Measurements from ENCODE around the gene HOMER1.

The HOMER1 gene

DNA sequence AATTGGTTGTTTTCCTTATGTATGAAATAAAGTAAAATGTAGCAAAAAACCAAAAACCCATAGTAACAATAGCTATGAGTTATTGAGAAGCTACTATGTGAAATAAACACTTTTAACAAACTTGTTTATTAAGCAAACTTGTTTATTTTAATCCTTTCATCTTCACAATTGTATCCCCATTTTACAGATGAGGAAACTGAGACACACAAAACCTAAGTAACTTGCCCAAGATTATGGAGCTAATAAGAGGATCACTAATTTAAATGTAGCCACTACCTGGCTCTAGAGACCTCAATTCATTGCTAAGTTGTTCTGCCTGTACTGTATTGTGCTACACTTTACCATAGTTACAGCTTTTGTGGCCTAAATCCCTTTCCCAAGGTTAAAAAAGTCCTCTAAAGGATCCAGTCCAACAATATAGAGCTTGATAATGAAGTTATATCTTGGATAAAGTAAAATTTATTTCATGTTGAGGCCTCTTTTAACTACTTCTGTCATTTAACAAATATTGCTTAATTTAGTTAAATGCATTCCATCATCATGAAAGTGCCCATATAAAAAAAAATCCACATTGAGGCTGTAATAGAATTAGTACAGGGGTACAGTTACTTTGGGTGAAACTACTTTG, 22.1 kb downstream of the HOMER1 start:
- no peak for TF ChIP-seq CTCF (IDR thresholded peaks at IDR 0.05; ENCODE audit: borderline replicate concordance, control extremely low read depth, extremely low read depth, insufficient read depth, missing control alignments)
- in situ Hi-C loops (cut with MboI; ENCODE audit: low sequenced_read_pairs, unreplicated experiment), result no loop called here

GRCh38 chr5:79490323-79490936, 23.5 kb downstream of the HOMER1 start:
- TF ChIP-seq CTCF (IDR thresholded peaks at IDR 0.05; ENCODE audit: borderline replicate concordance, control extremely low read depth, extremely low read depth, insufficient read depth, missing control alignments), result no peak
- no peak for DNase-seq (ENCODE audit: low spot score)
- in situ Hi-C loops (cut with MboI; ENCODE audit: low sequenced_read_pairs, unreplicated experiment), result no loop called here

More for the DNA sequence above, 22.1 kb downstream of the HOMER1 start:
- no peak for DNase-seq (ENCODE audit: low spot score)

DNA sequence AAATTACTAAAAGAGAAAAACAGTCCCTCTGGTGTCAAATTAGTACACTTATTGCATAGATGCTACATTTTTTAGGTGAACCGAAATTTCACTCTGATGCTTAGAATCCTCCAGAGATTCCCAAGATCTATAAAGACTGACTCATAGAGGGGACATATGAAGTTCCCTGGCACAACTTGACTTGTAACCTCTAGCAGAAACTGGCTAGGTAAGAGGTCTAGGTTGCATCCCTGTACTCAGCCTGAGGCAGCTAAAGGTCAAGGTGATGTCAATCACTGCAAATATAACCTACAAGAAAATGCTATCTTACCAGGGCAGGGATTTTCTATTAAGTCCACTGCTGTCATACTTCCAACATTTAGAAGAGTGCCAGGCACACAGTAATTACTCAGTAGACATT, 24.2 kb downstream of the HOMER1 start:
- in situ Hi-C loops (cut with MboI; ENCODE audit: low sequenced_read_pairs, unreplicated experiment), result no loop called here
- no peak for DNase-seq (ENCODE audit: low spot score)
- no peak for TF ChIP-seq CTCF (IDR thresholded peaks at IDR 0.05; ENCODE audit: borderline replicate concordance, control extremely low read depth, extremely low read depth, insufficient read depth, missing control alignments)

- TF ChIP-seq CTCF (IDR thresholded peaks at IDR 0.05; ENCODE audit: borderline replicate concordance, control extremely low read depth, extremely low read depth, insufficient read depth, missing control alignments), result no peak
- no peak for DNase-seq (ENCODE audit: low spot score)
- in situ Hi-C loops (cut with MboI; ENCODE audit: low sequenced_read_pairs, unreplicated experiment), result no loop called here
Measured at GRCh38 chr5:79488775-79489174, 25.2 kb downstream of the HOMER1 start.

GRCh38 chr5:79488058-79488457, 25.9 kb downstream of the HOMER1 start:
- no peak for DNase-seq (ENCODE audit: low spot score)
- in situ Hi-C loops (cut with MboI; ENCODE audit: low sequenced_read_pairs, unreplicated experiment), result no loop called here

GRCh38 chr5:79487251-79487650, 26.7 kb downstream of the HOMER1 start:
- no peak for DNase-seq (ENCODE audit: low spot score)
- in situ Hi-C loops (cut with MboI; ENCODE audit: low sequenced_read_pairs, unreplicated experiment), result no loop called here
- no peak for TF ChIP-seq CTCF (IDR thresholded peaks at IDR 0.05; ENCODE audit: borderline replicate concordance, control extremely low read depth, extremely low read depth, insufficient read depth, missing control alignments)

More at GRCh38 chr5:79488058-79488457, 25.9 kb downstream of the HOMER1 start:
- TF ChIP-seq CTCF (IDR thresholded peaks at IDR 0.05; ENCODE audit: borderline replicate concordance, control extremely low read depth, extremely low read depth, insufficient read depth, missing control alignments), result no peak

All from GM13976 (cell line).